CD4-positive, alpha-beta T cell treated with Interleukin-4 for 1 hour (primary cell): ENCODE data around the gene ATG2A.
A peak's percentile ranks its signal among the peaks of the same experiment; 100 is the strongest.

Experiments used
- DNase-seq, 2 donors: peaks; one replicate each; pipeline ENCODE4 v3.0.0-alpha.2; 2020 to 2022

Gene ATG2A

DNA sequence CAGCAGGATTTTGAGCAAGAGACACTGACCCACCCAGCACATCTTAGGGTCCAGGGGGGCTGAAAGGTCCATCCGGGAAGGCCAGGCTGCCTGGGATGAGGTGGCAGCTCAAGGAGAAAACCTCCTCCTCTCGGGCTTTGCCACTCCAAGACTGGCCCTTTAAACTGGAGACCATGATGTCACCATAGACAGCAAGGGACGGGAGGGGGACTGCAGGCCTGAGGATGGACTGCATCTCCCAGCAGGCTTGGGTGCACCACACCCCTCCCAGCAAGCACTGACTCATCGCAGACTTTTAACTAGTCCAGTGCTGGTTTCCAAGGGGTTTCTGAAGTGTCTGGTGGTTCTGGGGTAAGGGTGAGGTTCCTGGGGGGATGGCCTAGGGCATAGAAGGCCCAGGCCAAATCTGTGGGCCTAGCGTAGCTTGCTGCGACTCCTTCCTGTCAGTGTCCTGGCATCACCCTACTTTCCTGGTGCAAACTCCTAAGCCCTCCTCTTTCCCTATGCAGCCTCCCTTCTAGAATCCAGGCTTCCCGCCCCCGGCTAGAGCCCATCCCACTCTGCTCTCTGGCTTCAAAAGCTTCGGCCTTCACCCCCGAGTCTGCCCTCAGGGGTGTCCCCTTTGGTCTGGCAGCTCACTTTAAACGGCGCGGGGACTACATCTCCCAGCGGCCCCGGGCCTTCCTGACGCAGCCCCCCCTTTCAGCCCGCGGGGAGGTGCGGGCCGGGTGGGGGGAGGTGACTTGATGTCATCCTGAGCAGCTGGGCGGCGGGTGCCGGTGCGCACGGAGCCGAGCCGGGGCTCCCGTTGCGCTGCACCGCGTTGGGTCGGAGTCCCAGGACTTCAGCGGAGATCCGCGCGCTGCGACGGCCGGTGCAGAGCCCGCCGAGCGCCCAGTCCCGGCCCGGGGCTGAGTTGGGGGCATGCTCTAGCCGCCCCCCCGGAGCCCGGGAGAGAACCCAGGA lies 7.2 kb upstream of the ATG2A start, which contains the start of gene PPP2R5B:
Gene PPP2R5B, plus strand, starts transcription at position 746 of the 966 bp plus-strand sequence. CDS start 1,046 bp downstream, outside the sequence.
- DNase-seq: peak; percentile 91 to 92

DNA sequence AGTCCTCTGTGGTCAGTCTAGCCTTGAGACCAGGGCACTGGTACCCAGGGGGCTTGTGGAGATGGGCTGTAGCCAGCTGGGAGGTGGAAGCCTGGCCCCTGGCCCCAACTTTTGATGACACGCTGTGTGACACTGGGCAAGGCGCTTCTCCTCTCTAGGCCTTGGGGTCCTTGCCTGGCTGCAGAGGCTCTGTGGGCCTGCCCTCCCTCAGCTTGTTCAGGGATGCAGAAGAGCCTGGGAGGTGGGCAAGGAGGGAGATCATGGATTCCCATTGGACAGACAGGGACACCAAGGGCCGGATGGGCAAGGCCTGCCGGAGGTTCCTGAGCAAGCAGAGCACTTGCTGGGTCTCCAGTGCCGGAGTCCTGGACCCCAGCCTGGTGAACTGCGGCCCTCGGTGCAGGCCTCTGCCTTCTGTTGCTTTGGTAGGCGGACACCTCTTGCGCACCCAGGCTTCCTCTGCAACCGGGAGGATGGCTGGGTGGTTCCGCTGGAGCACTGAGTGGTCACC lies 6.2 kb upstream of the ATG2A start:
- DNase-seq: no peak

DNA sequence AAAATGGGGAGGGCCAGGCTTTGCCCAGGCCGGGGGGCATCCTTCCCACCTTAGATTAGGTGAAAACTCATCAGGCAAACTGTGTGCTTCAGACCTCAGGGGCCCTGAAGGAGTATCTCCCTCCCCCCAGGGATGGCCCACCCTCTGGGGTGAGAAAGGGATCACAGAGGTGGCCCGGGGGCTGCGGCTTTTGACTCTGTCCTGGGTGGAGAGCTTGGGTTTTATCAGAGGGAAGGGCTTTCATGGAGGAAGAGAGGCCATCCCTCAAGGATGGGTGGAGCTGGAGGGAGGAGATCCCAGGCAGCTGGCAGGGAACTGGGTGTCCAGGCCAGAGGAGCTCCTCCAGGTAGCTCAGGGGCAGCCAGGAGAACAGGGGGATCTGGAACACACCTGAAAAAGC lies 4.4 kb upstream of the ATG2A start:
- no peak for DNase-seq

GRCh38 chr11:64920124-64920523 lies 3.1 kb upstream of the ATG2A start:
- no peak for DNase-seq

DNA sequence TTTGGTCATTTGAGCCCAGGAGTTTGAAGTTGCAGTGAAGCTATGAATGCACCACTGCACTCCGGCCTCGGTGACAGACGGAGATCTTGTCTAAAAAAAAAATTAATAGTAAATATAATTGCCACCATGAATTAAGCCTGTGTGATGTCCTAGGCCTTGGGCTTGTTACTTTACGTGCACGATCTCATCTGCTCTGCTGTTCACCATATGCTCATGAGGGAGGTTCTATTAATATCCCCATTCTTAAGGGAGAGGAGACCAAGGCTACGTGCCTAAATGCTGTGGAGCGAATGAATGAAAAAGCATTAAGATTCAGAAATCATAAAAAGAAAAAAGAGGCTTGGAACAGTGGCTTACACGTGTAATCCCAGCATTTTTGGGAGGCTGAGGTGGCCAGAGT lies 2.6 kb upstream of the ATG2A start:
- DNase-seq: no peak

DNA sequence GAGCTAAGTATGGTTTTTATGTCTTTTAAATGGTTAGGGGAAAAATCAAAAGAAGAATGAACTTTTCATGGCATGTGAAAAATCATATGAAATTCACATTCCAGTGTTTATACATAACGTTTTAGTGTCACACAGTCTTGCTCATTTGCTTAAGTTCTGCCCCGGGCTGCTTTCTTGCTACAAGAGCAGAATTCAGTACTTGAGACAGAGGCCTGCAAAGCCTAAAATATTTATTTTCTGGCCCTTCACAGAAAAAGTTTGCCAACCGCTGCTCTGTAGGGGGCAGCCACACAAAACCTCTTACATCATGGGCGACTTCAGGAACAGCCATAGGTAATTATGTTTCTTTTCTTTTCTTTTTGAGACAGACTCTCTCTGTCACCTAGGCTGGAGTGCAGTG lies 1.0 kb upstream of the ATG2A start:
- DNase-seq: no peak

DNA sequence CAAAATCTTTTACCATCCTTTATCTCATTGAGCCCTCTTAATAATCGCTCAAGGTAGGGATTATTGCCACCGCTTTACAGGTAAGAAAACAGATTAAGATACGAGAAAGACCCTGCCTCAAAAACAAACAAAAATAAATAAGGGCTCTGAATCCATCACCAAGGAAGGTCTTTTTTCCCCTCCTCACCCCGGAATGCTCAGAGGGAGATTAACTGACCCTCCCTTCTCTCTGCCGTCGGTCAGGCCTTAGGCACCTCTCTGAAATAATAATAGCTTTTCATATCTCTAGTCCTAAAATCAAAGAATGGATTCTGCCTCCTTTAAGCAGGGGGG lies 620 bp upstream of the ATG2A start:
- DNase-seq: no peak

DNA sequence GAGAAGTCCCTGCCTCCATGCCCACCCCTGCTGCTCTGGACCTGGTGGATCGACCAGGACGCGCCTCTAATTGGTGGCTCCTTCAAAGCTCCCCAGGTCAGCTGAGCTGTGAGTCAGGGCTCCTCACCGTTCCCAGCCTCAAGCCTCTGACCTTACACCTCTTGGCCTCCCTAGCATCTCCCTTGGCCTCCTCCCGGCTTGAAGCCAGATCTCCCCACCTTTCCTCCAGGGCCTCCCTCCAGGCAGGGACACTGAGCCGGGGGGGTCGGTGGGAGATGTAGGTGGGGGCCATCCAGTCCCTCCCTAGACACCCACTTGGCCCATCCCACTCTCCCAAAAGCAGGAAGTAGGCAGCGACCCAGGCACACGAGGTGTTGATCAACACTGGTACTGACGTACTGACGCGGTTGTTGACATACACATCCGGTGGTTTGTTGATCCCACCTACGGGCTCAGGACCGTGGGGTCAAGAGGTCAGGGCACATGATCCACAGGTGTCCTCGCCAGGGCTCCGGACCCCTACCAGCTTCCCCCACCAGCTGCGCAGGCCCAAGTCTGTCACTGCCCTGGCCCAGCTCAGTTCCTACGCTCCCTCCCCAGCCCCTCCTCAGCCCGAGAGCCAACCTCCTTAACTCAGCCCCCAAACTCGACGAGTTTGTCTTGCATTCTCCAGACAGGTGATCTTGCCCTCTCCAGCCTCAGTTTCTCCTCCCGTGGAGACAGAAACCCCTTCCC lies 802 bp downstream of the ATG2A start:
- DNase-seq: peak; percentile 68

GRCh38 chr11:64915376-64915887 lies 1.6 kb downstream of the ATG2A start:
- DNase-seq: no peak

- DNase-seq: no peak
Measured at GRCh38 chr11:64914123-64914522, 2.9 kb downstream of the ATG2A start.

DNA sequence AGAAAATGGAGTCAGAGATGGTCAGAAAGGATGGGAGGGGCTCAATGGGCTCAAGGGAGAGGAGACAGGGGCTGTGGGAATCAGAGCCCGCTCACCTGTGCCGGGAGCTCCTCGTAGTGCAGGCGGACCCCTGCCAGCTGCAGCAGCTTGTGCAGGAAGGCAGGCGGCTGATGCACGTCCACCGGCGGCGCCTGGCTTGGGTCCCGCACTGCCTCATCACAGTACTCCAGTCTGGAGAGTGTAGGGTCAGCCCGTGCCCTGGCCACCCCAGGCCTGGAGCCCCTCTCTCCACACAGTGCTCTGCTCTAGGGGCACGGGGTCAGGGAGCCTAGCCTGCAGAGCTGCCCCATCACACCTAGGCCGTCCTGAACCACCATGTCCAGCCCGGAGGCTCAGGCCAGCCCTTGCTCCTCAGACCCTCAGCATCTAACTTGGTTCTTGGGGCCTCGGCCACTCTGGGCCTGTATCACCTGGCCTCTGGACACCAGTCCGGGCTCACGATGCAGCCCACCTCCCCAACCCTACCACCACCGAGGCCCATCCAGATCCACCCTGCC lies 3.8 kb downstream of the ATG2A start:
- DNase-seq: no peak

- DNase-seq: no peak
Measured at GRCh38 chr11:64911689-64912088, 5.3 kb downstream of the ATG2A start.

GRCh38 chr11:64911142-64911541 lies 5.9 kb downstream of the ATG2A start:
- no peak for DNase-seq

- no peak for DNase-seq
Measured at GRCh38 chr11:64910451-64911093, 6.4 kb downstream of the ATG2A start.

- DNase-seq: no peak
Measured at GRCh38 chr11:64909653-64910343, 7.2 kb downstream of the ATG2A start.

- DNase-seq: no peak
Measured at GRCh38 chr11:64908766-64909165, 8.2 kb downstream of the ATG2A start.

DNA sequence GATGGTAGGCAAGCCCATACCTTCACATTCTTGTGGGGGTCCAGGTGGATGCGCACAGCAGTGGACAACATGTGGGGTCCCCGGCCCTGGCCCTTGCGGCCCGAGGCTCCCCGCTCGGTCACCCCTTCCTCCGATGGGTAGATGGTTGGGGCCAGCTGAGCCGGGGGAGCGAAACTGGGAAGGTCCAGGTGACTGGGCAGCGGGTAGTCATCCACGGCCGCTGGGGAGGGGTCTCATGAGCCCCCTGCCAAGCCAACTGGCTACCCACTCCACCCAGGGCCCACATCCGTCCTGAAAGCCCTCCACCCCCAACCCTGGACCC lies 10.7 kb downstream of the ATG2A start:
- DNase-seq: no peak

GRCh38 chr11:64905516-64906313 lies 11.3 kb downstream of the ATG2A start:
- DNase-seq: no peak

DNA sequence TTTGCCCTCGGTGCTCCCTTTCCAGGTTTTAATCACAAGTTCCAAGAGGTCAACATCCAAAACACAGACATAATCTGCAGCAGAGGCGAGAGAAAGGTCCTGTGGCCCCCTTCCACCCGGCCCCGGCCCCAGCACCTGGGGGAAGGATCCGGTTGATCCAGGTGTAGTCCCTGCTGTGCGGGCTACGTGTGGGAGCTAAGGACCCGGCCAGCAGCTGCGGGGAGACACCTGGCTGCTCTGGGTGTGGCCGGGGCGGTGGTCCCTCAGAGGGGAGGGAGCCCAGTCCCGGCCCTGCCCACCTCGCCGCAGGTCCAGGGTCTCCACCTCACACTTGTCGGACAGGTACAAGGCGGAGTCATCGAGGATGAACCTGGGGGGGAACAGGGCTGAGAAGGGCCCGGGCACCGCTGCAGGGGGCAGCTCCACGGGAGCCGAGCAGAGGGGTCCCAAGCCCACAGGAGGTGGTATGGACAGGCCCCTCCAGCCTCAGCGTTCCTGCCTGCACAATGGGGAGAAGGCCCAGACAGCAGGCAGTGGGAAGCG lies 13.6 kb downstream of the ATG2A start:
- DNase-seq: no peak

DNA sequence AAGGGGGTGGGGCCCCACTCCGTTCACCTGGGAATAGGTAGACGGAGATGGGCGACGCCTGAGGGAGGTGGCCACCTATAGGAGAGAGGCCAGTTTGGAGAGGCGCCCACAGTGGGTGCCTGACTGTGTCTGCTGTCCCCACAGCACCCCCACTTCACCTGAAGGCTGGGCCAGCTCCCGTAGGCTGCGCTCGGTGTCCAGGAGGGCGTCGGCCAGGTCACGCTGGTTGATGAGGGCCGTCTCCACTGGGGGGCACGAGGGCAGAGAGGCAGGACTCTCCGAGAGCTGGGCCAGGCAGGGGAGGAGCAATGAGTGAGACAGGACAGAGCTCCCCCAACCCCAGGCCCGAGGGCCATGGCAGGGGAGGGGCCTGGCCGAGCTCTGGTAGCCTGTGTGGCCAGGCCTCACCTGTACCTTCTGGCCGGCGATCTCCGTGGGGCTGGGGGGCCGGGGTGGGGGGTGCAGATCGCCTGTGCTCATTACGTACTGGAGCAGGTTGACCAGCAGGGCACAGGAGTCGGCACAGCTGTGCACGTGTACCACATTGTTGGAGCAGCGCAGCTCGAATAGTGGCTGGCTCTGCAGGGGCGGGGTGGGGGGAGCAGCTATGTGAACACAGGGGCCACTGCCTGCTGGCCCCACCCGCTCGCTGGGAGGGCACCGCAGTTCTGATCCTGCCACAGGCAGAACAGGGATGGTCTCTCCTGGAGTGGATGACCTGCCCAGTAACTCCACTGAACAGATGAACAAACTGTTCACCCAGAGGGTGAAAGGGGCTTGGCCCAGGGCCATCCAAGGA lies 14.7 kb downstream of the ATG2A start:
- no peak for DNase-seq
